Epidermal melanocyte (primary cell): ENCODE results near the gene SLC15A4.

Experiments
- DNase-seq: peaks from one replicate; pipeline ENCODE4 v3.0.0; 2011; ENCODE audit warnings: low spot score; ENCODE audit not compliant: insufficient read length

SLC15A4 gene

DNA sequence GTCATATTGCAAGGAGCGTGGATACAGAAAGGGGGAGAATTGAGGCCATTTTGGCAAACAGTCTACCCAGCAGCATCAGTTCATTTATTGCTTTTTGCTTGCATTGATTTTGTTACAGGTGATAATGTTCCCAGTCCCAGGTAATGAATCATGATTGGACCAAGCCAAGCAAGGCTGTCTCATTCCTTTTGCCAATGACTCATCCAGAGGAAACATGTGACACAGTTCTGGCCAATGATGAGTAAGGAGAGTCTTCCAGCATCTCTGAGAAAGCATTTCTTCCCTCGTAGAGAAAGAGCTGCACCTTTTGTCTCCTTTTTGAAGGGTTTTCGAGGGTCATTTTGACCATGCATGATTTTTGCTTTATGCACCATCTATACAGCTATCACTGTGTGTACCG is 68.2 kb downstream of the SLC15A4 start:
- no peak for DNase-seq

GRCh38 chr12:128754275-128754674 is 69.5 kb downstream of the SLC15A4 start:
- no peak for DNase-seq

- DNase-seq, result no peak
Measured at GRCh38 chr12:128753438-128753837, 70.3 kb downstream of the SLC15A4 start.

DNA sequence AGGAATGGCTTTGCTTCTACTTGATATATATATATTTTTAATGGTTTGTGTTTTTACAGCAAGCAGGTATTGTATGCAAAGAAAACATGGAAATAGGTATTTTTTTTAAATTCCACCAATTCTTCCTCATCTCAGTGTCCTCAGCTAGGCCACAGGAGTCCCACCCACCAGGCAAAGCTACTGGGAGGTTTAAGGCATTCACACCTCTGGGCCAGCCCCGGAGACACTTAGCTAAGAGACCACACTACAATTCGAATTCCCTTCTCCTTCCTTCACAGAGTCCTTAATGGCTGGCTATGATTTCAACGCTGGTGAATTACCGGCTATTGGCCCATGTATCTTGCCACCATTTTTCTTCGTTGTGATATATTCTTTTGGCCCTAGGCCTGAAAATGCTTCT is 71.4 kb downstream of the SLC15A4 start:
- DNase-seq, result no peak

GRCh38 chr12:128747441-128747840 is 76.3 kb downstream of the SLC15A4 start:
- no peak for DNase-seq

DNA sequence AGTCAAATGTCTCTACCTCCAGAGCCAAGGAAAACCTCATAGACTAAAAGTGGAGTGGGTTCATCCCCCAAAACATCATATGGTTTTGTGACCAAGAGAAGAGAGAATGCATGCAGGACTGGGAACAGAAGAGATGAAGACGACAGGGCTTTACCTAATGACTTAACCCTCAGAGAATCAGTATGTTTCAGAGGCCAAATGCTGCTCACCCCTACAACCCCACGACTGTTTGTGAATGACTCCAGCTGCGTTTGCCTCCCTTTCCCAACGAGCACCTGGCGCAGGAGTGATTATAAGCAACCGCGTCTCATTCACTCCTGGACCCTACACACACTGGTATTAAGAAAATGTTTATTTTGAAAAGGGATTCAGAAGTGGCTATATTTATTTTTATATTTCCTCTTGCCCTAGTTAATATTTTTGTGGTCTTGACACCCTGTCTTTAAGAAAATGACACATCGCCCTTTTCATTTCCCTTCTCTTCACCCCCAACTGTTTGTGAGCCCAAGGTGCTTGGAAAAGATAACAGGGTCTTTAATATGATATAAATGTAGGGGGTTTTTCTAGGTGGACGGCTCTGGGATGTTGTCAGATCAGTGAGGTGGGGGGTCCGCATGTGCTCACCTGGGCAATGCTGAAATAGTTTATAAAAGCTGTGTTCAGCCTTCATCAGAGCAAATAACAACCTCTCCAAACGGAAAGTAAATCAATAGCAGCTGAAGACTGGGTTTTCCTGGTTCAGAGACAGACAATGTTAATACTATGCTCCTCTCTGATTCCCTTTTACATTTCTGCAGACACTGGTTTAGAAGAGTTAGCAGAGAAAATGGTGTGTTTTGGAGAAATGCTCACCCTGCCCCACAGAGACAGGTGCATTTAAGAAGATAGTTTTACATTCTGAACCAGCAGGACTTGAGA is 77.7 kb downstream of the SLC15A4 start:
- no peak for DNase-seq

GRCh38 chr12:128743916-128744315 is 79.8 kb downstream of the SLC15A4 start:
- no peak for DNase-seq
